Mucosa of descending colon (tissue), 3 donors: ENCODE measurements around the gene NOTCH4. TPM values are rescaled to one million over a fixed set of nuclear protein-coding genes. Genes with fewer than 3 reads are reported as not detected.

Experiments
- ATAC-seq: fragments of 200-7000 bp; cut with Tn5 transposase; one replicate; pipeline ENCODE4 v1.9.1; 2020; ENCODE audit warnings: mild to moderate bottlenecking, moderate library complexity
- DNase-seq, 3 donors: peaks; one replicate each; pipeline ENCODE4 v3.0.0-alpha.2; 2020
- H3K36me3 ChIP-seq: fragments of 200-600 bp; one replicate; pipeline ENCODE4 v1.8.0; 2021; ENCODE audit warnings: low read depth, mild to moderate bottlenecking
- H3K4me1 ChIP-seq: fragments of 200-600 bp; one replicate; pipeline ENCODE4 v1.8.0; 2021; ENCODE audit warnings: low read depth, mild to moderate bottlenecking
- H3K4me3 ChIP-seq: fragments of 200-600 bp; one replicate; pipeline ENCODE4 v1.8.0; 2021; ENCODE audit warnings: mild to moderate bottlenecking
- H3K9me3 ChIP-seq: fragments of 200-600 bp; one replicate; pipeline ENCODE4 v1.8.0; 2021; ENCODE audit warnings: mild to moderate bottlenecking
- intact Hi-C, 2 donors: fragments of 100-400 bp; cut with DNase I in 1 of 2; cut with micrococcal nuclease in 1 of 2; formaldehyde crosslinking; loops; one replicate each; pipeline versions ENCODE4 v1.11.0 to v1.11.1; 2022; cut with DNase I, micrococcal nuclease
- total RNA-seq, 3 donors: library from RNA; stranded (reverse); fragmentation: NEBNext Ultra II Directional in 2 of 3; extraction: Animal tissue kit (Norgen Biotek cat#: 25700) in 2 of 3; gene quantifications; one replicate each; pipeline versions ENCODE4 v1.2.1 to v1.2.4, GENCODE V29; 2021 to 2023
- TF ChIP-seq, protein P1 (sequence below): fragments of 200-600 bp; IDR thresholded peaks from one replicate; pipeline ENCODE4 v1.8.0; 2022; ENCODE audit warnings: antibody characterized with exemption, mild to moderate bottlenecking
- donor health status: DM: no; HTN: no; CAD: no; lungs with moderate emphysema.
- donor health status: DM: no; HTN: no; CAD: no.
- donor health status: DM: no; HTN: yes; CAD: no.

Gene NOTCH4
- total RNA-seq, 3 donors from 2014 or later = 1.5 to 10.5 (median 4.0) TPM

DNA sequence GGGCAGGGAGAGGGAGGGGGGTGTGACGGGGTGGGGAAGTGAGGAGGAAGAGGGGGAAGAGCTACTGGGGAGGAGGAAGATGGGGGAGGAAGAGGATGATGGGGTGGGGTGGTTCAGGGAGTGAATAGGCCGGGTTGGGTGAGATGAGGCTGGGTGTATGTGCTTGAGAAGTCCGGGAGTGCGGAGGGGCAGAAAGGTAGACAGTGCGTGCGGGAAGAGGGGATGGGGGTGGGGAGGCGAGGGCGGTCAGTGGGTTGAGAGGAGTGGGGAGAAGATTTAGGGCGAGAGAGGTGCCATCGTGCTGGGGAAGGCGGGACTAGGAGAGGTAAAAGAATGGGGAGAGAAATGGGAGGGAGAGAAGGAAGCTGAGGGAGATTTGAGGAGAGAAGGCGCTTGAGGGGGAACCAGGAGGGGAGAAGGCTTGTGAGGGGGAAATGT is 30.9 kb upstream of the NOTCH4 start:
- Histone ChIP-seq H3K4me1 (peaks cover 6% of the 10 kb centered on the region), H3K4me3 (no peak overlapping the region), H3K36me3 (no peaks in the 10 kb centered on the region), H3K9me3 (no peaks in the 10 kb centered on the region)
- TF ChIP-seq, protein P1, sequence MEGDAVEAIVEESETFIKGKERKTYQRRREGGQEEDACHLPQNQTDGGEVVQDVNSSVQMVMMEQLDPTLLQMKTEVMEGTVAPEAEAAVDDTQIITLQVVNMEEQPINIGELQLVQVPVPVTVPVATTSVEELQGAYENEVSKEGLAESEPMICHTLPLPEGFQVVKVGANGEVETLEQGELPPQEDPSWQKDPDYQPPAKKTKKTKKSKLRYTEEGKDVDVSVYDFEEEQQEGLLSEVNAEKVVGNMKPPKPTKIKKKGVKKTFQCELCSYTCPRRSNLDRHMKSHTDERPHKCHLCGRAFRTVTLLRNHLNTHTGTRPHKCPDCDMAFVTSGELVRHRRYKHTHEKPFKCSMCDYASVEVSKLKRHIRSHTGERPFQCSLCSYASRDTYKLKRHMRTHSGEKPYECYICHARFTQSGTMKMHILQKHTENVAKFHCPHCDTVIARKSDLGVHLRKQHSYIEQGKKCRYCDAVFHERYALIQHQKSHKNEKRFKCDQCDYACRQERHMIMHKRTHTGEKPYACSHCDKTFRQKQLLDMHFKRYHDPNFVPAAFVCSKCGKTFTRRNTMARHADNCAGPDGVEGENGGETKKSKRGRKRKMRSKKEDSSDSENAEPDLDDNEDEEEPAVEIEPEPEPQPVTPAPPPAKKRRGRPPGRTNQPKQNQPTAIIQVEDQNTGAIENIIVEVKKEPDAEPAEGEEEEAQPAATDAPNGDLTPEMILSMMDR = no peak
- no peak for DNase-seq
- peak; percentile 21 for ATAC-seq
- intact Hi-C loops = no loop called here

DNA sequence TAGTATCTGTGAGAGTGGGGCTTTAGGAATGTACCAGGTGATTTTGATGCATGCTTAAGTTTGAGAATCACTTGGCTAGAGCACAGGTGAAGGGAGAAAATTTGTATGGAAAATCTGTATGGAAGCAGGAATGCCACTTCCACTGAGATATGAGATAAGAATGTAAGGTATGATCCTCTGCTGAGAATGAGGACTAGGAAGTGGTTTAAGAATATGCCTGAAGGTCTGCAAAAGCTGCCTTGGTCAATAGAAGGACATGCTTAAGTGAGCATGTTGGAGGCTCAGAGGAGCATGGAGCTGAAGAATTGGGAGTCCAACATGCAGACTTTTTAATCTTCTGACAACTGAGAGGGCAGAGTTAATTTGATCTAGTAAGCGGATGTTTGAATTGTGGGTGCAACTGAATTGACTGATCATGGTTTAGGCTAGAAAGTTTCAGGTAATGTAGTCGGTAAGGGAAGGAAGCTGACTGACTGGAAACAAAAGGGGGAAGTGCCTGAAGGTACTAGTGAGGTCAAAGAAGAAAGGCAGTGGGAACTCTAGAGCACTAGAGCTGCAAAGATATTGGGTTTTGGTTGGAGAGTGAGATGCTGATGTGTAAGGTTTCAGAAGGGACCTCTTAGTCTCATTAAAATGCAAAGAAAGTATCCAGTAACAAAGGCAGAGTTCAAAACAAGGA is 28.6 kb upstream of the NOTCH4 start:
- H3K9me3 ChIP-seq = no peaks in the 10 kb centered on the region
- TF ChIP-seq, protein P1 = no peak
- DNase-seq (no peak), ATAC-seq (no peak)
- peaks cover 6% of the 10 kb centered on the region for H3K4me1 ChIP-seq
- intact Hi-C loops = no loop called here
- no peak overlapping the region for H3K4me3 ChIP-seq
- no peaks in the 10 kb centered on the region for H3K36me3 ChIP-seq

DNA sequence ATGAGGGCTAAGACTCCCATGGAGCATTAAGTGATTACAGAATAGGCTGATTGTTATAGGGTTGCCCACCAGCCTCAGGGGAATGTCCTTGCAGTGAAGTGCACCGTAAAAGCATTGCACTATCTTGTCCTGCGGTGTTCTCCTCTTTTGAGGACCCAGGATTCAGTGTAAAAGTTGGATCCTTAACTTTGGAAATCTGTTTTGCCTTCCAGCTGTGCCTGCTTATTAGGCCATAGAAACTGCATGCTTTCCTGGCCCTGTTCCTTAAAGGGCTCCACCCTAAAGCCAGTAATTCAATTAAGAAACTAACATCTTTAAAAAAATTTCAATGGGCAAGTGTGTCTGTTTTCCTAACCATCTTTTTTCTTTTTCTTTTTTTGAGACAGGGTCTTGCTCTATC is 25.4 kb upstream of the NOTCH4 start:
- intact Hi-C loops = loop anchor here in 1 of 2 donors (10.0 kb wide), 1 partner anchor 446 kb away; no protein-coding TSS in a partner anchor
- Histone ChIP-seq H3K4me3 (no peak overlapping the region), H3K9me3 (no peaks in the 10 kb centered on the region), H3K4me1 (no peaks in the 10 kb centered on the region), H3K36me3 (no peaks in the 10 kb centered on the region)
- ATAC-seq (no peak), DNase-seq (no peak)
- TF ChIP-seq, protein P1 = no peak

DNA sequence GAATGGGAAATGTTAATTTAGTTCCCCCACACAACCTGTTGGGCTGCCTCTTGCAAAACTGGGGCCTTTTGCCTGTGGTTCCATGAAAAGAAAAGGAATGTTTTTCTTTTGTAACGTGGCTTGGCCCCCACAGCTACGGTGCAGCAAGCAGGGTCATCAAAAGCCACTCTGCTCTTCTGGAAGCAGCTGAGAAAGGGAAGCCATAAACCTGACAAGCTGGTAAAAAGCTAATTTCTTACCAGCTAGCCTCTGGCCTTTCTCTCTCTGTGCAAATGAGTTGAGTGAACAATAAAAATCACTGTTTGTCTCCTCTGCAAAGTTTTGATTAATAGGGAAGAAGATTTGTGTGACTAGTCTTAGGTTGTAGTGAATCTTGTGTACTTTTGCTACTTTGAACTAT is 23.5 kb upstream of the NOTCH4 start:
- Histone ChIP-seq H3K4me1 (no peaks in the 10 kb centered on the region), H3K9me3 (no peaks in the 10 kb centered on the region), H3K4me3 (no peak overlapping the region), H3K36me3 (no peaks in the 10 kb centered on the region)
- TF ChIP-seq, protein P1 = no peak
- intact Hi-C loops = loop anchor here in 1 of 2 donors (10.0 kb wide), 1 partner anchor 447 kb away; no protein-coding TSS in a partner anchor
- DNase-seq (no peak), ATAC-seq (no peak)

DNA sequence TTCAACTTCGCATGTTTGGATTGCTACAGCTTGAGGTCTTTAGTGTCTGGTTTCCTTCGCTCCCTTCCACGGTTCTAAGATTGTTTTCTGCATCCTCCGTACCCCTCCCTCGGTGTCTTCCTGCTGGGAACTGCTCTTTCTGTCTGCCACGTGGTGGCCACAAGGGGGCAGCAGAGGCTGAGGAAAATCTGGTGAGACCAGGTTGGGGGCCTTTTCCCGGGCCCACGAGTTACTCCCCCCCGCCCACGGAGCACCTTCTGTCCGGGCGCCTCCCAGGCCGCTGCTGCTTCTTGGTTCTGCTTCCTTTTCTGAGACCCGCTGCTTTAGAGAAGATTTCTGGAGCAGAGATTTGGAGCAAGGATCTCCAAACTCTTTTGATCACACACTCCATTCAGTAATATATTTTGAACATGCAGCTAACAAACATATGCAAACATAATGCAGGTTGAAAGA is 21.1 kb upstream of the NOTCH4 start:
- H3K4me3 ChIP-seq = no peak overlapping the region

More for the DNA sequence above, 21.1 kb upstream of the NOTCH4 start:
- ATAC-seq (peak; percentile 84), DNase-seq (peak; percentile 71 to 80 (median 79))
- no peaks in the 10 kb centered on the region for H3K4me1 ChIP-seq
- TF ChIP-seq, protein P1 = peak; percentile 65
- no peaks in the 10 kb centered on the region for H3K36me3 ChIP-seq
- intact Hi-C loops = loop anchor here in 1 of 2 donors (10.0 kb wide), 1 partner anchor 450 kb away; no protein-coding TSS in a partner anchor
- no peaks in the 10 kb centered on the region for H3K9me3 ChIP-seq
